Measurements from ENCODE around the gene TTC34. TPM values are rescaled to one million over a fixed set of nuclear protein-coding genes. Genes with fewer than 3 reads are reported as not detected.

Gene TTC34
- total and polyA plus RNA-seq, 2 of the 4 experiments (the other 2 are of a cell fraction): under 0.01 to 0.09 TPM

GRCh38 chr1:2835650-2836159, 34.2 kb upstream of the TTC34 start:
- BruUV-seq (replicated peaks): no TSS peak
- no peaks in the 10 kb centered on the region for H3K4me1 ChIP-seq (ENCODE audit: control insufficient read depth, insufficient read depth, low read length)
- in situ Hi-C loops (cut with MboI; ENCODE audit: low sequenced_read_pairs): no loop called here
- H4K20me1 ChIP-seq (ENCODE audit: insufficient read depth, low read length): no peaks in the 10 kb centered on the region
- no peak overlapping the region for H2BK120ac ChIP-seq (ENCODE audit: low read depth, low read length)
- H2BK20ac ChIP-seq (ENCODE audit: low read depth, low read length): no peak overlapping the region
- ChIA-PET CTCF (no interaction called here), POLR2A (ENCODE audit: unreplicated experiment) (no interaction called here)
- no peak overlapping the region for H2BK15ac ChIP-seq (ENCODE audit: low read depth, low read length)
- dilution Hi-C loops (cut with HindIII; ENCODE audit: low sequenced_read_pairs, unreplicated experiment): no loop called here
- no peak overlapping the region for H4K91ac ChIP-seq (ENCODE audit: insufficient read depth, low read depth, low read length)
- no peak for ATAC-seq (ENCODE audit: low read depth)
- no peak overlapping the region for H4K8ac ChIP-seq (ENCODE audit: low read depth in 2 of 2, low read length in 2 of 2)
- no CpG with 5 or more reads among the region's 10 CpGs for WGBS, 2 experiments (ENCODE audit: extremely low coverage in 2 of 2, insufficient read length in 1 of 2)
- no peak overlapping the region for H3K4me2 ChIP-seq (ENCODE audit: low read depth, low read length)
- H3K9ac ChIP-seq (ENCODE audit: low read depth, low read length): no peak overlapping the region
- no peak overlapping the region for H2AFZ ChIP-seq (replicated peaks; ENCODE audit: low read length, poor library complexity)
- no peak overlapping the region for H3K14ac ChIP-seq (replicated peaks; ENCODE audit: low read depth, low read length)
- DNase-seq: no peak
- no peak overlapping the region for H3K23ac ChIP-seq (ENCODE audit: low read depth, low read length)
- H3K9me3 ChIP-seq (ENCODE audit: control insufficient read depth, insufficient read depth, low read length): peaks cover 60% of the 10 kb centered on the region
- H3K79me1 ChIP-seq (ENCODE audit: low read depth in 1 of 2, low read length in 2 of 2): no peaks in the 10 kb centered on the region
- no peak overlapping the region for H2AK9ac ChIP-seq (replicated peaks; ENCODE audit: low read depth, low read length, poor library complexity)
- no peak overlapping the region for H3K27ac ChIP-seq (ENCODE audit: insufficient read depth, low read length)
- H3K18ac ChIP-seq (ENCODE audit: low read depth, low read length): no peak overlapping the region
- no peak overlapping the region for H3K56ac ChIP-seq (ENCODE audit: extremely low read depth, insufficient read depth, low read length)
- intact Hi-C loops (cut with micrococcal nuclease): no loop called here
- H3K27me3 ChIP-seq (ENCODE audit: control insufficient read depth, insufficient read depth, low read length): no peaks in the 10 kb centered on the region
- no peaks in the 10 kb centered on the region for H3K9me1 ChIP-seq (ENCODE audit: insufficient read depth, low read length)
- H4K5ac ChIP-seq (ENCODE audit: low read depth, low read length): no peak overlapping the region
- no peak overlapping the region for H2BK5ac ChIP-seq (ENCODE audit: low read depth, low read length, poor library complexity, severe bottlenecking)
- no peak overlapping the region for H3K4ac ChIP-seq (ENCODE audit: low read depth, low read length)
- TF ChIP-seq POLR2A (IDR thresholded peaks at IDR 0.05; ENCODE audit: low read depth, low read length): no peak
- no peak for TF ChIP-seq CHD1 (IDR thresholded peaks at IDR 0.05; ENCODE audit: low read depth, low read length)
- no peak for TF ChIP-seq BHLHE40 (IDR thresholded peaks at IDR 0.05; ENCODE audit: low read depth, low read length)
- no peak for TF ChIP-seq FOS (IDR thresholded peaks at IDR 0.05; ENCODE audit: low read depth, low read length)
- TF ChIP-seq MAFK (IDR thresholded peaks at IDR 0.05; ENCODE audit: low read depth, low read length): no peak
- no peak for TF ChIP-seq RAD21 (IDR thresholded peaks at IDR 0.05; ENCODE audit: low read length)
- no peak for TF ChIP-seq RCOR1 (IDR thresholded peaks at IDR 0.05; ENCODE audit: insufficient replicate concordance, low read length)
- TF ChIP-seq RFX5 (IDR thresholded peaks at IDR 0.05; ENCODE audit: low read depth, low read length): no peak
- no peak for TF ChIP-seq CEBPB (IDR thresholded peaks at IDR 0.05; ENCODE audit: low read depth, low read length)
- no peak for TF ChIP-seq SMC3 (IDR thresholded peaks at IDR 0.05; ENCODE audit: low read depth, low read length)
- TF ChIP-seq CTCF (conservative IDR thresholded peaks at IDR 0.05; ENCODE audit: low read depth, low read length): no peak
- TF ChIP-seq NFE2L2 (IDR thresholded peaks at IDR 0.05; ENCODE audit: low read depth, low read length): no peak
- no peak for TF ChIP-seq USF2 (IDR thresholded peaks at IDR 0.05; ENCODE audit: low read depth, low read length)
- TF ChIP-seq MAZ (IDR thresholded peaks at IDR 0.05; ENCODE audit: borderline replicate concordance, low read depth, low read length): no peak
- no peak for TF ChIP-seq MXI1 (IDR thresholded peaks at IDR 0.05; ENCODE audit: borderline replicate concordance, low read depth, low read length)
- TF ChIP-seq ELK1 (IDR thresholded peaks at IDR 0.05; ENCODE audit: borderline replicate concordance, low read depth, low read length): no peak
- no peak overlapping the region for H2AK5ac ChIP-seq (ENCODE audit: low read depth, low read length)
- no peaks in the 10 kb centered on the region for H3K36me3 ChIP-seq (ENCODE audit: control insufficient read depth, insufficient read depth, low read length)
- no peak overlapping the region for H3K4me3 ChIP-seq (ENCODE audit: insufficient read depth, low read depth, low read length)
